ENCODE measurements around the gene CCSER1. TPM values are rescaled to one million over a fixed set of nuclear protein-coding genes. Genes with fewer than 3 reads are reported as not detected.
"Not testable (repeated sequence)": the region's sequence is repeated elsewhere in the genome, so short reads cannot be mapped to it uniquely, and the experiment has no call there.

CCSER1 gene
- total RNA-seq, 2 donors from 2014 or later, result 1.5 to 2.7 TPM

- Histone ChIP-seq H3K9me3 (no peaks in the 10 kb centered on the region), H3K36me3 (no peaks in the 10 kb centered on the region), H3K27me3 (replicated peaks; ENCODE audit: insufficient read depth) (no peaks in the 10 kb centered on the region), H3K27ac (no peak overlapping the region), H3K4me3 (no peak overlapping the region), H3K4me1 (ENCODE audit: control insufficient read depth in 1 of 2, low read depth in 2 of 2) (peaks cover 0 to 18% of the 10 kb centered on the region in 2 donors)
- no peak for TF ChIP-seq CTCF (IDR thresholded peaks at IDR 0.05)
- ATAC-seq (ENCODE audit: insufficient number of reproducible peaks, low FRiP score, low read depth), result no peak
- no peak for DNase-seq (ENCODE audit: low spot score)
Observed at GRCh38 chr4:91267543-91267942, 1140.3 kb downstream of the CCSER1 start.

- not testable (repeated sequence) for H3K27ac ChIP-seq; H3K36me3 ChIP-seq; H3K27me3 ChIP-seq (replicated peaks; ENCODE audit: insufficient read depth); H3K4me3 ChIP-seq; DNase-seq (ENCODE audit: low spot score); H3K9me3 ChIP-seq; ATAC-seq (ENCODE audit: insufficient number of reproducible peaks, low FRiP score, low read depth)
- H3K4me1 ChIP-seq (ENCODE audit: control insufficient read depth in 1 of 2, low read depth in 2 of 2), result peaks cover 0 to 18% of the 10 kb centered on the region in 2 donors
Observed at GRCh38 chr4:91268481-91268880, 1141.3 kb downstream of the CCSER1 start.

DNA sequence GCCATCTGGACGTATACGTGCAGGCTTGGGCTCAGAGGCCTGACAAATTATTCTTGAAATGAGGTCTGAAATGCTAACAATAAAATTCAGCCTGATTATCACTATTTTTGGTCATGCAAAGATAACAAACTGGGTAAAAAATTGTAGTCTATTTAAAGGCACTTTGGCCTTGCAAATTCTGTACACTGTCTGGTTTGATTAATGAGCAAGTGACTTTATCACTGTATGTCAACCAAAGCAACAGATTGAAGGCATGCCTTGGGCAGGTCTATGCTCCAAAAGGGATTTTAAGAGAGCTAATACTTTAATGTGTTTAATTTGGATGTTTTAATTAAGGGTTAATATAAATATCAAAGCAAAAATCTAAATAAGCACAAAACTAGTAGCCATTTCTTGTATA is 1141.7 kb downstream of the CCSER1 start:
- DNase-seq (ENCODE audit: low spot score), result no peak
- no peak for TF ChIP-seq CTCF (IDR thresholded peaks at IDR 0.05)
- Histone ChIP-seq H3K4me3 (no peak overlapping the region), H3K36me3 (no peaks in the 10 kb centered on the region), H3K4me1 (ENCODE audit: control insufficient read depth in 1 of 2, low read depth in 2 of 2) (peaks cover 0 to 18% of the 10 kb centered on the region in 2 donors), H3K27me3 (replicated peaks; ENCODE audit: insufficient read depth) (no peaks in the 10 kb centered on the region), H3K9me3 (no peaks in the 10 kb centered on the region), H3K27ac (no peak overlapping the region)
- no peak for ATAC-seq (ENCODE audit: insufficient number of reproducible peaks, low FRiP score, low read depth)

GRCh38 chr4:91279899-91280298 is 1152.7 kb downstream of the CCSER1 start:
- no peaks in the 10 kb centered on the region for H3K27me3 ChIP-seq (replicated peaks; ENCODE audit: insufficient read depth)
- DNase-seq (ENCODE audit: low spot score) (no peak), ATAC-seq (ENCODE audit: insufficient number of reproducible peaks, low FRiP score, low read depth) (no peak)
- H3K4me3 ChIP-seq, result no peak overlapping the region
- no peaks in the 10 kb centered on the region for H3K9me3 ChIP-seq
- no peaks in the 10 kb centered on the region for H3K36me3 ChIP-seq
- H3K4me1 ChIP-seq (ENCODE audit: control insufficient read depth in 1 of 2, low read depth in 2 of 2), result no peaks in the 10 kb centered on the region
- TF ChIP-seq CTCF (IDR thresholded peaks at IDR 0.05), result no peak
- no peak overlapping the region for H3K27ac ChIP-seq

- H3K36me3 ChIP-seq, result no peaks in the 10 kb centered on the region
- no peaks in the 10 kb centered on the region for H3K27me3 ChIP-seq (replicated peaks; ENCODE audit: insufficient read depth)
- H3K4me1 ChIP-seq (ENCODE audit: control insufficient read depth in 1 of 2, low read depth in 2 of 2), result no peaks in the 10 kb centered on the region
- no peaks in the 10 kb centered on the region for H3K9me3 ChIP-seq
- no peak for DNase-seq (ENCODE audit: low spot score)
- no peak for TF ChIP-seq CTCF (IDR thresholded peaks at IDR 0.05)
- H3K27ac ChIP-seq, result no peak overlapping the region
- H3K4me3 ChIP-seq, result no peak overlapping the region
- ATAC-seq (ENCODE audit: insufficient number of reproducible peaks, low FRiP score, low read depth), result no peak
Observed at GRCh38 chr4:91280551-91281290, 1153.5 kb downstream of the CCSER1 start.

- no peaks in the 10 kb centered on the region for H3K36me3 ChIP-seq
- no peak overlapping the region for H3K27ac ChIP-seq
- H3K27me3 ChIP-seq (replicated peaks; ENCODE audit: insufficient read depth), result no peaks in the 10 kb centered on the region
- H3K4me1 ChIP-seq (ENCODE audit: control insufficient read depth in 1 of 2, low read depth in 2 of 2), result no peaks in the 10 kb centered on the region
- H3K4me3 ChIP-seq, result no peak overlapping the region
- no peaks in the 10 kb centered on the region for H3K9me3 ChIP-seq
- no peak for TF ChIP-seq CTCF (IDR thresholded peaks at IDR 0.05)
- DNase-seq (ENCODE audit: low spot score) (no peak), ATAC-seq (ENCODE audit: insufficient number of reproducible peaks, low FRiP score, low read depth) (no peak)
Observed at GRCh38 chr4:91282217-91282616, 1155.0 kb downstream of the CCSER1 start.

Measured in thoracic aorta (tissue), 2 donors.